Panc1 (cell line): ENCODE data around the gene CCDC148.

Experiments
- POLR2AphosphoS5 ChIP-seq: IDR thresholded peaks from 2 replicates; pipeline ENCODE4 v1.6.1; 2012; ENCODE audit warnings: mild to moderate bottlenecking, low read depth, low read length, moderate library complexity
- TF ChIP-seq, protein P1 (sequence below): fragments of 450-650 bp; IDR thresholded peaks from 2 replicates; pipeline ENCODE4 v1.5.1; 2017; ENCODE audit warnings: mild to moderate bottlenecking

DNA sequence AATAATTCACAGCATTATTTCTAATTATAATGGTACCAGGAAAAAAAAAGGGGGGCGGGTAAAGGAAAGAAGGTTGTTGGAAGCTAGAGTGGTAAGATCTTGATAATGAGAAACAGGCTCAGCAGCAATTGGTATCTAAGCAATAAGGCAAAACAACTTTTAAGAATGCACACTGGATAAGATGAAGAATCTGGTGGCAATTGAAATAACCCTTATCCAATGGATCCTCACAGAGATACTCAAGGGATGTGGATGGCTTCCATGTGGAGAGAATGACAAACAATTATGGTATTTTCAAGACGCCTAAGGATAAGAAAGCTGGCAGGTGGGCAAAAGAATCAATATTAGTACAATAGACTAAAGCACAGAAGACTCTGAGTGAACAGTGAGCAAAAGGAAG, 201.3 kb downstream of the CCDC148 start:
- TF ChIP-seq, protein P1, sequence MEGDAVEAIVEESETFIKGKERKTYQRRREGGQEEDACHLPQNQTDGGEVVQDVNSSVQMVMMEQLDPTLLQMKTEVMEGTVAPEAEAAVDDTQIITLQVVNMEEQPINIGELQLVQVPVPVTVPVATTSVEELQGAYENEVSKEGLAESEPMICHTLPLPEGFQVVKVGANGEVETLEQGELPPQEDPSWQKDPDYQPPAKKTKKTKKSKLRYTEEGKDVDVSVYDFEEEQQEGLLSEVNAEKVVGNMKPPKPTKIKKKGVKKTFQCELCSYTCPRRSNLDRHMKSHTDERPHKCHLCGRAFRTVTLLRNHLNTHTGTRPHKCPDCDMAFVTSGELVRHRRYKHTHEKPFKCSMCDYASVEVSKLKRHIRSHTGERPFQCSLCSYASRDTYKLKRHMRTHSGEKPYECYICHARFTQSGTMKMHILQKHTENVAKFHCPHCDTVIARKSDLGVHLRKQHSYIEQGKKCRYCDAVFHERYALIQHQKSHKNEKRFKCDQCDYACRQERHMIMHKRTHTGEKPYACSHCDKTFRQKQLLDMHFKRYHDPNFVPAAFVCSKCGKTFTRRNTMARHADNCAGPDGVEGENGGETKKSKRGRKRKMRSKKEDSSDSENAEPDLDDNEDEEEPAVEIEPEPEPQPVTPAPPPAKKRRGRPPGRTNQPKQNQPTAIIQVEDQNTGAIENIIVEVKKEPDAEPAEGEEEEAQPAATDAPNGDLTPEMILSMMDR, result no peak
- TF ChIP-seq POLR2AphosphoS5, result no peak
